ENCODE data around the gene OR5W2.
"Not testable (repeated sequence)": the region's sequence is repeated elsewhere in the genome, so short reads cannot be mapped to it uniquely, and the experiment has no call there.

OR5W2 gene

GRCh38 chr11:55914482-55914881 is at the start of gene OR5W2:
Gene OR5W2 (minus strand): TSS chr11:55914582. CDS start chr11:55914582, 0 bp downstream.
- DNase-seq = no peak

GRCh38 chr11:55956521-55956920 is 42.1 kb upstream of the OR5W2 start:
- no peak for DNase-seq

GRCh38 chr11:55949330-55949729 is 34.9 kb upstream of the OR5W2 start:
- no peak for DNase-seq

- no peak for DNase-seq
Observed at GRCh38 chr11:55942785-55943392, 28.5 kb upstream of the OR5W2 start.

- DNase-seq = no peak
Observed at GRCh38 chr11:55936300-55936699, 21.9 kb upstream of the OR5W2 start, which contains the start of gene OR5I1. Gene OR5I1 (minus strand): TSS chr11:55936400. CDS start chr11:55936400, 0 bp downstream.

GRCh38 chr11:55920537-55920936 is 6.2 kb upstream of the OR5W2 start:
- DNase-seq = no peak

- DNase-seq = no peak
Observed at GRCh38 chr11:55902308-55902707, 12.1 kb downstream of the OR5W2 start.

- DNase-seq = no peak
Observed at GRCh38 chr11:55895216-55895615, 19.2 kb downstream of the OR5W2 start.

GRCh38 chr11:55885481-55885880 is 28.9 kb downstream of the OR5W2 start:
- not testable (repeated sequence) for DNase-seq

- not testable (repeated sequence) for DNase-seq
Observed at GRCh38 chr11:55884995-55885394, 29.4 kb downstream of the OR5W2 start.

- not testable (repeated sequence) for DNase-seq
Observed at GRCh38 chr11:55882997-55883396, 31.4 kb downstream of the OR5W2 start, which contains the start of gene TRIM51. Gene TRIM51 (plus strand): TSS chr11:55883297. CDS start chr11:55885429, 2,132 bp downstream.

GRCh38 chr11:55873146-55873545 is 41.2 kb downstream of the OR5W2 start:
- not testable (repeated sequence) for DNase-seq

- not testable (repeated sequence) for DNase-seq
Observed at GRCh38 chr11:55872731-55873130, 41.7 kb downstream of the OR5W2 start.

- not testable (repeated sequence) for DNase-seq
Observed at GRCh38 chr11:55867354-55867753, 47.0 kb downstream of the OR5W2 start.
